Muscle layer of duodenum (tissue), 2 donors: ENCODE results near the gene OPN3.

Experiments used
- H3K27ac ChIP-seq: one replicate; pipeline ENCODE4 v1.7.0; 2013; ENCODE audit warnings: mild to moderate bottlenecking, low read length
- H3K27me3 ChIP-seq: one replicate; pipeline ENCODE4 v1.7.0; 2013; ENCODE audit warnings: low read depth, mild to moderate bottlenecking, control low read depth, low read length
- H3K36me3 ChIP-seq, 2 donors: one replicate each; pipeline ENCODE4 v1.7.0; 2013; ENCODE audit warnings: low read length in 2 of 2, control low read depth in 1 of 2, mild to moderate bottlenecking in 1 of 2; ENCODE audit not compliant: insufficient read depth in 2 of 2, control insufficient read depth in 1 of 2
- H3K4me1 ChIP-seq, 2 donors: one replicate each; pipeline ENCODE4 v1.7.0; 2013; ENCODE audit warnings: low read length in 2 of 2, mild to moderate bottlenecking in 2 of 2, control low read depth in 1 of 2, moderate library complexity in 1 of 2; ENCODE audit not compliant: insufficient read depth in 2 of 2, control insufficient read depth in 1 of 2
- H3K4me3 ChIP-seq, 2 donors: one replicate each; pipeline ENCODE4 v1.7.0; 2013; ENCODE audit warnings: low read length in 2 of 2, low read depth in 1 of 2, mild to moderate bottlenecking in 1 of 2
- H3K9me3 ChIP-seq, 2 donors: one replicate each; pipeline ENCODE4 v1.7.0; 2013; ENCODE audit warnings: low read length in 2 of 2, control low read depth in 1 of 2, mild to moderate bottlenecking in 1 of 2; ENCODE audit not compliant: control insufficient read depth in 1 of 2
- donor health status: healthy.

The OPN3 gene

GRCh38 chr1:241644259-241644658, 4.1 kb upstream of the OPN3 start:
- Histone ChIP-seq H3K4me1 (peaks cover 0 to under 1% of the 10 kb centered on the region in 2 donors), H3K27ac (no peak overlapping the region), H3K4me3 (no peak overlapping the region)

GRCh38 chr1:241642593-241642944, 2.4 kb upstream of the OPN3 start:
- Histone ChIP-seq H3K27me3 (no peaks in the 10 kb centered on the region), H3K9me3 (no peaks in the 10 kb centered on the region), H3K36me3 (no peaks in the 10 kb centered on the region), H3K4me3 (no peak overlapping the region), H3K4me1 (peaks cover 0 to 7% of the 10 kb centered on the region in 2 donors), H3K27ac (no peak overlapping the region)

More at GRCh38 chr1:241644259-241644658, 4.1 kb upstream of the OPN3 start:
- Histone ChIP-seq H3K9me3 (no peaks in the 10 kb centered on the region), H3K36me3 (no peaks in the 10 kb centered on the region), H3K27me3 (no peaks in the 10 kb centered on the region)

GRCh38 chr1:241641773-241642592, 1.8 kb upstream of the OPN3 start:
- H3K4me3 ChIP-seq = no peak overlapping the region
- H3K4me1 ChIP-seq = peaks cover 0 to 7% of the 10 kb centered on the region in 2 donors
- H3K9me3 ChIP-seq = no peaks in the 10 kb centered on the region
- no peaks in the 10 kb centered on the region for H3K27me3 ChIP-seq
- H3K36me3 ChIP-seq = no peaks in the 10 kb centered on the region
- no peak overlapping the region for H3K27ac ChIP-seq

GRCh38 chr1:241640867-241641622, 876 bp upstream of the OPN3 start:
- H3K4me1 ChIP-seq = peaks cover 0 to 7% of the 10 kb centered on the region in 2 donors
- H3K36me3 ChIP-seq = no peaks in the 10 kb centered on the region
- no peaks in the 10 kb centered on the region for H3K27me3 ChIP-seq
- peak overlapping the region; percentile 66 to 68 for H3K4me3 ChIP-seq
- H3K27ac ChIP-seq = no peak overlapping the region
- H3K9me3 ChIP-seq = no peaks in the 10 kb centered on the region

- H3K4me3 ChIP-seq = peak overlapping the region; percentile 84 to 85
- H3K27ac ChIP-seq = peak overlapping the region; percentile 46
- no peaks in the 10 kb centered on the region for H3K27me3 ChIP-seq
- peaks cover 0 to 7% of the 10 kb centered on the region in 2 donors for H3K4me1 ChIP-seq
- no peaks in the 10 kb centered on the region for H3K9me3 ChIP-seq
- H3K36me3 ChIP-seq = peaks cover 0 to 7% of the 10 kb centered on the region in 2 donors
Measured at GRCh38 chr1:241639623-241640148, 483 bp downstream of the OPN3 start.

- Histone ChIP-seq H3K4me1 (peaks cover 0 to 7% of the 10 kb centered on the region in 2 donors), H3K4me3 (peak overlapping the region; percentile 84 to 85), H3K36me3 (peaks cover 0 to 7% of the 10 kb centered on the region in 2 donors), H3K9me3 (no peaks in the 10 kb centered on the region), H3K27me3 (no peaks in the 10 kb centered on the region), H3K27ac (no peak overlapping the region)
Measured at GRCh38 chr1:241638909-241639622, 1.1 kb downstream of the OPN3 start.

- Histone ChIP-seq H3K27ac (no peak overlapping the region), H3K9me3 (no peaks in the 10 kb centered on the region), H3K4me3 (no peak overlapping the region)
Measured at GRCh38 chr1:241638099-241638682, 2.0 kb downstream of the OPN3 start.

GRCh38 chr1:241637604-241638003, 2.6 kb downstream of the OPN3 start:
- H3K27ac ChIP-seq = no peak overlapping the region

More at GRCh38 chr1:241638099-241638682, 2.0 kb downstream of the OPN3 start:
- Histone ChIP-seq H3K27me3 (no peaks in the 10 kb centered on the region), H3K36me3 (peaks cover 0 to 7% of the 10 kb centered on the region in 2 donors), H3K4me1 (peaks cover 0 to 7% of the 10 kb centered on the region in 2 donors)

DNA sequence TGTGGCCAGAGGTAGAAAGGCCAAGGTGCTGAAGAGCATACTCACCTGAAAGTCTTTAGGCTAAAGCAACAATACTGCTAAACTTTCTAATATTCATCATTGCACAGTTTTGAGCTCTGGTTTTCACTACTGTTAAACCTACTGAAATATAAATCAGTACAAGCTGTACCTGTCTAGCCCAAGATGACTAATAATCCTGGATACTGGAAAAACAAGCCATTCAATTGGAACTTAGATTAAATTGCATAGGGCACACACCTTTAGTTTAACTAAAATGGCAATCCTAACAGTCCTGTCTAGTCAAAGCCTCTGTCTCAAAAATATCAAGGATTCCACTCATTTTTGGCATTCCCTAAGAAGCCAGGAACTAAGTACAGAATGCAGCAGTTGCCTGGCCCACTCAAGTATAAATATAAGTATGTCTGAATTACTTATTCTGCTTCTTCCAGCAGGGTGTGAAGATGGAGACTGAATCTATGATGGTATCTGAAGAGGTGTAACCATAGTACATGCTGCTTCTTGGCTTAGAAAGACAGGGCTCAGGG, 3.1 kb downstream of the OPN3 start:
- Histone ChIP-seq H3K27ac (no peak overlapping the region), H3K36me3 (peaks cover 0 to 7% of the 10 kb centered on the region in 2 donors), H3K4me1 (peaks cover 0 to 7% of the 10 kb centered on the region in 2 donors), H3K9me3 (no peaks in the 10 kb centered on the region), H3K4me3 (no peak overlapping the region), H3K27me3 (no peaks in the 10 kb centered on the region)

More at GRCh38 chr1:241637604-241638003, 2.6 kb downstream of the OPN3 start:
- no peak overlapping the region for H3K4me3 ChIP-seq
- H3K27me3 ChIP-seq = no peaks in the 10 kb centered on the region
- H3K36me3 ChIP-seq = peaks cover 0 to 7% of the 10 kb centered on the region in 2 donors
- H3K4me1 ChIP-seq = peaks cover 0 to 7% of the 10 kb centered on the region in 2 donors
- H3K9me3 ChIP-seq = no peaks in the 10 kb centered on the region

- H3K27ac ChIP-seq = no peak overlapping the region
- H3K4me1 ChIP-seq = peaks cover 0 to 7% of the 10 kb centered on the region in 2 donors
- H3K36me3 ChIP-seq = peaks cover 0 to 7% of the 10 kb centered on the region in 2 donors
- no peak overlapping the region for H3K4me3 ChIP-seq
- no peaks in the 10 kb centered on the region for H3K27me3 ChIP-seq
- no peaks in the 10 kb centered on the region for H3K9me3 ChIP-seq
Measured at GRCh38 chr1:241636291-241636690, 3.9 kb downstream of the OPN3 start.
